ENCODE data around the gene DLGAP1.

DNA sequence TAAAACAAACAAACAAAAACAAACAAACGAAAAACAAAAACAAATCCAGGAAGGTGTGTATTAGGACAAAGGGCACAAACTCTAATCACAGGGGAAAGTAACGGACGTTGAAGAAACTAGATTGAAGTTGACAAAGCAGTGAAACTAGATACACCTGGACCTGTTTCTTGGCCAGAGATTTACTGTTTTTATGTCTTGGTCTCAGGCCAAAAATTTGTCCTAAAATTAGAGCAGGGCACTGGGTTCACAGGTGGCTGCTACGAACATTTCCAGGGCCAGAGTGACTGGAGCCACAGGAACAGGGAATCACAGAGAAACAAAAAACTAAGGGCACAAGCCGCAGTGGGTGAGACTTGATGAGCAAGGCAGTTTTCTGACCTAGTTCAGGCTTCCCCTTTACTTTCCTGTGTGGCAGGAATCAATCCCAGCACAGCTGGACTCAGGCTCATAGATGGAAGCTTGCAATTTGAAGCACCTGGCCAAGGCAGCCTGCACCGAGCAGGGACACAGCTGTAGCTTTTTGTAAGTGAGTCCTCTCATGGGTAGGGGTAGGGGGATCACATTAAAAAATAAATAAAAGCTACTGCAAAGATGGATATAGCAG is 329.4 kb downstream of the DLGAP1 start:
- no peak for TF ChIP-seq POLR2AphosphoS5 (IDR thresholded peaks at IDR 0.05; ENCODE audit: insufficient read depth in 1 of 2, low read depth in 1 of 2)
- TF ChIP-seq, protein P1, sequence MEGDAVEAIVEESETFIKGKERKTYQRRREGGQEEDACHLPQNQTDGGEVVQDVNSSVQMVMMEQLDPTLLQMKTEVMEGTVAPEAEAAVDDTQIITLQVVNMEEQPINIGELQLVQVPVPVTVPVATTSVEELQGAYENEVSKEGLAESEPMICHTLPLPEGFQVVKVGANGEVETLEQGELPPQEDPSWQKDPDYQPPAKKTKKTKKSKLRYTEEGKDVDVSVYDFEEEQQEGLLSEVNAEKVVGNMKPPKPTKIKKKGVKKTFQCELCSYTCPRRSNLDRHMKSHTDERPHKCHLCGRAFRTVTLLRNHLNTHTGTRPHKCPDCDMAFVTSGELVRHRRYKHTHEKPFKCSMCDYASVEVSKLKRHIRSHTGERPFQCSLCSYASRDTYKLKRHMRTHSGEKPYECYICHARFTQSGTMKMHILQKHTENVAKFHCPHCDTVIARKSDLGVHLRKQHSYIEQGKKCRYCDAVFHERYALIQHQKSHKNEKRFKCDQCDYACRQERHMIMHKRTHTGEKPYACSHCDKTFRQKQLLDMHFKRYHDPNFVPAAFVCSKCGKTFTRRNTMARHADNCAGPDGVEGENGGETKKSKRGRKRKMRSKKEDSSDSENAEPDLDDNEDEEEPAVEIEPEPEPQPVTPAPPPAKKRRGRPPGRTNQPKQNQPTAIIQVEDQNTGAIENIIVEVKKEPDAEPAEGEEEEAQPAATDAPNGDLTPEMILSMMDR (IDR thresholded peaks at IDR 0.05) = no peak
- TF ChIP-seq POLR2A (IDR thresholded peaks at IDR 0.05) = no peak
